CD4-positive, alpha-beta memory T cell (primary cell): ENCODE measurements around the gene CD27. TPM values are rescaled to one million over a fixed set of nuclear protein-coding genes. Genes with fewer than 3 reads are reported as not detected.
"Not testable (repeated sequence)": the region's sequence is repeated elsewhere in the genome, so short reads cannot be mapped to it uniquely, and the experiment has no call there.

Experiments used
- CTCF ChIA-PET: fragments of 350-600 bp; sonication (Branson Sonifier 250); formaldehyde crosslinking; loops from one replicate; lab custom pipeline; 2021; ENCODE audit warnings: inconsistent platforms; ENCODE audit not compliant: partially characterized antibody; lab: Charles Lee
- POLR2A ChIA-PET: fragments of 350-600 bp; sonication (Branson Sonifier 250); formaldehyde crosslinking; loops from one replicate; lab custom pipeline; 2021; ENCODE audit not compliant: partially characterized antibody; lab: Charles Lee
- DNase-seq, 5 donors: peaks; one replicate each; pipeline versions ENCODE4 v3.0.0 to v3.0.0-alpha.2; 2020 to 2022; ENCODE audit warnings: mixed read lengths in 1 of 5
- H3K27ac ChIP-seq: one replicate; pipeline ENCODE4 v1.7.0; 2013; ENCODE audit warnings: low read depth, low read length
- H3K27me3 ChIP-seq: 2 replicates; pipeline ENCODE4 v1.7.0; 2013; ENCODE audit warnings: mild to moderate bottlenecking, low read length, moderate library complexity; ENCODE audit not compliant: insufficient read depth
- H3K36me3 ChIP-seq: 2 replicates; pipeline ENCODE4 v1.7.0; 2013; ENCODE audit warnings: mild to moderate bottlenecking, low read length, moderate library complexity; ENCODE audit not compliant: insufficient read depth
- H3K4me1 ChIP-seq: 2 replicates; pipeline ENCODE4 v1.7.0; 2013; ENCODE audit warnings: mild to moderate bottlenecking, low read length, moderate library complexity; ENCODE audit not compliant: insufficient read depth
- H3K4me3 ChIP-seq, 2 donors: one replicate each; pipeline ENCODE4 v1.7.0; 2013; ENCODE audit warnings: low read length in 2 of 2, mild to moderate bottlenecking in 1 of 2
- H3K9me3 ChIP-seq, 2 donors: one replicate each; pipeline ENCODE4 v1.7.0; 2013; ENCODE audit warnings: low read length in 2 of 2, control low read depth in 1 of 2; ENCODE audit not compliant: control insufficient read depth in 1 of 2
- H3K27ac Mint-ChIP-seq, 7 donors: one replicate each; pipeline ENCODE4 v1.8.0; 2020 to 2021; ENCODE audit warnings: mixed read lengths in 7 of 7, mild to moderate bottlenecking in 6 of 7, inconsistent platforms in 3 of 7, moderate library complexity in 3 of 7
- H3K27me3 Mint-ChIP-seq, 2 donors: one replicate each; pipeline ENCODE4 v1.8.0; 2020 to 2021; ENCODE audit warnings: mixed read lengths in 2 of 2
- H3K36me3 Mint-ChIP-seq, 2 donors: one replicate each; pipeline ENCODE4 v1.8.0; 2020 to 2021; ENCODE audit warnings: mixed read lengths in 2 of 2, inconsistent platforms in 1 of 2, mild to moderate bottlenecking in 1 of 2
- H3K4me1 Mint-ChIP-seq, 4 donors: one replicate each; pipeline ENCODE4 v1.8.0; 2020 to 2021; ENCODE audit warnings: mixed read lengths in 4 of 4, mild to moderate bottlenecking in 1 of 4
- H3K4me3 Mint-ChIP-seq, 8 donors: one replicate each; pipeline ENCODE4 v1.8.0; 2020 to 2021; ENCODE audit warnings: mixed read lengths in 8 of 8, mild to moderate bottlenecking in 7 of 8, moderate library complexity in 6 of 8, inconsistent platforms in 3 of 8
- H3K9me3 Mint-ChIP-seq, 8 donors: one replicate each; pipeline ENCODE4 v1.8.0; 2020 to 2021; ENCODE audit warnings: mixed read lengths in 8 of 8, mild to moderate bottlenecking in 5 of 8, inconsistent platforms in 3 of 8, moderate library complexity in 1 of 8
- intact Hi-C: fragments of 100-400 bp; cut with micrococcal nuclease; formaldehyde crosslinking; loops from one replicate; pipeline ENCODE4 v1.15.1; 2023
- polyA plus RNA-seq, 2 donors: library from polyadenylated mRNA; unstranded; fragments of 300-500 nt; fragmentation: Illumina TruSeq; gene quantifications; one replicate each; pipeline ENCODE4 v1.2.3, GENCODE V29; 2021
- total RNA-seq, 2 experiments: library from RNA; stranded (reverse); gene quantifications; one replicate each; pipeline ENCODE4 v1.2.3, GENCODE V29; 2021

CD27 gene
- total and polyA plus RNA-seq, 4 experiments from 2014 or later = 117 to 402 (median 233) TPM

GRCh38 chr12:6475233-6475975 is 30.6 kb downstream of the CD27 start:
- H3K27ac ChIP-seq, intact Hi-C loops, H3K4me3 ChIP-seq, H3K36me3 Mint-ChIP-seq, H3K9me3 ChIP-seq, POLR2A ChIA-PET, CTCF ChIA-PET, H3K4me3 Mint-ChIP-seq, H3K9me3 Mint-ChIP-seq, H3K27me3 Mint-ChIP-seq, H3K27me3 ChIP-seq, DNase-seq, H3K4me1 ChIP-seq, H3K36me3 ChIP-seq: not testable (repeated sequence)
- peaks cover 4 to 11% (median 8%) of the 10 kb centered on the region in 4 donors for H3K4me1 Mint-ChIP-seq
- peak overlapping the region in 1 of 7 donors; percentile 70 for H3K27ac Mint-ChIP-seq

GRCh38 chr12:6476489-6476888 is 31.7 kb downstream of the CD27 start:
- H3K36me3 Mint-ChIP-seq = no peaks in the 10 kb centered on the region
- Histone ChIP-seq H3K9me3 (no peaks in the 10 kb centered on the region), H3K36me3 (no peaks in the 10 kb centered on the region), H3K4me3 (no peak overlapping the region), H3K4me1 (peaks cover 1% of the 10 kb centered on the region), H3K27ac (no peak overlapping the region), H3K27me3 (no peaks in the 10 kb centered on the region)
- POLR2A ChIA-PET = no interaction called here
- peaks cover 0 to 3% (median 0%) of the 10 kb centered on the region in 8 donors for H3K9me3 Mint-ChIP-seq
- H3K4me3 Mint-ChIP-seq = no peak overlapping the region
- no peak for DNase-seq
- intact Hi-C loops = no loop called here
- H3K27ac Mint-ChIP-seq = no peak overlapping the region
- H3K4me1 Mint-ChIP-seq = peaks cover 0 to 3% (median under 1%) of the 10 kb centered on the region in 4 donors
- H3K27me3 Mint-ChIP-seq = peaks cover 0 to 2% of the 10 kb centered on the region in 2 donors
- CTCF ChIA-PET = no interaction called here

- H3K9me3 ChIP-seq, H3K4me3 ChIP-seq, H3K27ac ChIP-seq, H3K4me1 ChIP-seq, H3K9me3 Mint-ChIP-seq, H3K27ac Mint-ChIP-seq, H3K4me3 Mint-ChIP-seq, intact Hi-C loops, H3K4me1 Mint-ChIP-seq, H3K36me3 ChIP-seq, H3K36me3 Mint-ChIP-seq, DNase-seq, H3K27me3 Mint-ChIP-seq, H3K27me3 ChIP-seq: not testable (repeated sequence)
- CTCF ChIA-PET = interaction anchor here (0.9 kb wide), 1 partner anchor 80 kb away, joined by 3 read pairs; no protein-coding TSS in a partner anchor
- POLR2A ChIA-PET = interaction anchor here (0.6 kb wide), 1 partner anchor 60 kb away, joined by 3 read pairs; no protein-coding TSS in a partner anchor
Observed at GRCh38 chr12:6477601-6478377, 33.0 kb downstream of the CD27 start.

GRCh38 chr12:6478416-6478815 is 33.7 kb downstream of the CD27 start:
- no peaks in the 10 kb centered on the region for H3K27me3 ChIP-seq
- Mint-ChIP-seq H3K9me3 (peaks cover 0 to 3% (median 0%) of the 10 kb centered on the region in 8 donors), H3K4me3 (no peak overlapping the region), H3K27ac (no peak overlapping the region), H3K36me3 (no peaks in the 10 kb centered on the region), H3K4me1 (no peaks in the 10 kb centered on the region), H3K27me3 (peaks cover 0 to 2% of the 10 kb centered on the region in 2 donors)
- H3K36me3 ChIP-seq = no peaks in the 10 kb centered on the region
- CTCF ChIA-PET = interaction anchor here (0.5 kb wide), 1 partner anchor 28 kb away, joined by 3 read pairs; no protein-coding TSS in a partner anchor
- no peaks in the 10 kb centered on the region for H3K4me1 ChIP-seq
- no peak overlapping the region for H3K4me3 ChIP-seq
- intact Hi-C loops = no loop called here
- no peak for DNase-seq
- no peak overlapping the region for H3K27ac ChIP-seq
- no peaks in the 10 kb centered on the region for H3K9me3 ChIP-seq
- POLR2A ChIA-PET = no interaction called here

DNA sequence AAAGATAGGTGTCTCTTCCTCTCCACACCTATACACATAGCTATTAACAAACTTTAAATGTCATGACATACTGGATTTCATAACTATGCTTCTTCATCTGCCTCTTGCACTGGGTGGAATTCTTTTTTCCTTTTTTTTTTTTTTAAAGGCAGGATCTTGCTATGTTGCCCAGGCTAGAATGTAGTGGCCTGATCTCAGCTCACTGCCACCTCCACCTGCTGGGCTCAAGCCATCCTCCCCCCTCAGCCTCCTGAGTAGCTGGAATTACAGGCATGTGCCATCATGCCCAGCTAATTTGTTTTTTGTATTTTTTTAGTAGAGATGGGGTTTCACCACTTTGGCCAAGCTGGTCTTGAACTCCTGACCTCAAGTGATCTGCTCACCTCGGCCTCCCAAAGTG is 43.5 kb downstream of the CD27 start:
- Mint-ChIP-seq H3K4me3 (no peak overlapping the region), H3K4me1 (peaks cover 3 to 16% (median 12%) of the 10 kb centered on the region in 4 donors), H3K36me3 (peaks cover 7 to 9% of the 10 kb centered on the region in 2 donors), H3K9me3 (peaks cover 0 to under 1% (median 0%) of the 10 kb centered on the region in 8 donors), H3K27ac (no peak overlapping the region), H3K27me3 (no peaks in the 10 kb centered on the region)
- Histone ChIP-seq H3K27me3 (no peaks in the 10 kb centered on the region), H3K9me3 (no peaks in the 10 kb centered on the region), H3K36me3 (no peaks in the 10 kb centered on the region), H3K4me1 (peaks cover 10% of the 10 kb centered on the region), H3K27ac (no peak overlapping the region), H3K4me3 (no peak overlapping the region)
- intact Hi-C loops = no loop called here
- POLR2A ChIA-PET = interaction anchor here (0.6 to 2.1 kb wide), 2 partner anchors 18 to 22 kb away, joined by 3 to 12 read pairs; partner anchors contain the start of gene VAMP1
- CTCF ChIA-PET = interaction anchor here (0.9 to 2.1 kb wide), 3 partner anchors 23 to 76 kb away, joined by 3 to 6 read pairs (median 6); no protein-coding TSS in a partner anchor
- DNase-seq = no peak

DNA sequence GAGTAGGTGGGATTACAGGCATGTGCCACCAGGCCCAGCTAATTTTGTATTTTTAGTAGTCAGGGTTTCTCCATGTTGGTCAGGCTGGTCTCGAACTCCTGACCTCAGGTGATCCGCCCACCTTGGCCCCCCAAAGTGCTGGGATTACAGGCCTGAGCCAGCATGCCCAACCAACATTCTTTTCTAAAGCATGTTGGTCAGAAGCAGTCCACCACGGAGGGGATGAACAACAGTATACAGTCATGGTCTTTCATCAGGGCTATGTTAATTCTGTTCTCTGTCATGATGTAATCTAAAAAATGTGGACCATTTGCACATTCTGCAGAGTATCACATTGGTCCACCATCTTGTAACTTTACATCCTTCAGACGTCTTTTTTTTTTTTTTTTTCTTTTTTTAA is 44.7 kb downstream of the CD27 start:
- ChIA-PET CTCF (no interaction called here), POLR2A (interaction anchor here (2.1 kb wide), 1 partner anchor 19 kb away, joined by 12 read pairs; the partner anchor contains the start of gene VAMP1)
- Histone ChIP-seq H3K36me3 (no peaks in the 10 kb centered on the region), H3K27ac (no peak overlapping the region), H3K9me3 (no peaks in the 10 kb centered on the region), H3K27me3 (no peaks in the 10 kb centered on the region), H3K4me3 (no peak overlapping the region), H3K4me1 (peaks cover 12% of the 10 kb centered on the region)
- Mint-ChIP-seq H3K4me3 (no peak overlapping the region), H3K27me3 (no peaks in the 10 kb centered on the region), H3K36me3 (peaks cover 7 to 17% of the 10 kb centered on the region in 2 donors), H3K4me1 (peaks cover 6 to 27% (median 14%) of the 10 kb centered on the region in 4 donors), H3K27ac (no peak overlapping the region), H3K9me3 (peaks cover 0 to 2% (median 0%) of the 10 kb centered on the region in 8 donors)
- intact Hi-C loops = no loop called here
- DNase-seq = no peak

GRCh38 chr12:6490673-6491072 is 45.9 kb downstream of the CD27 start:
- DNase-seq, H3K4me3 ChIP-seq, H3K36me3 ChIP-seq, intact Hi-C loops, H3K4me3 Mint-ChIP-seq, H3K9me3 Mint-ChIP-seq, H3K27ac ChIP-seq, H3K9me3 ChIP-seq, H3K27me3 Mint-ChIP-seq, H3K27me3 ChIP-seq: not testable (repeated sequence)
- ChIA-PET CTCF (interaction anchor here (0.9 to 1.7 kb wide), 4 partner anchors 23 to 63 kb away, joined by 3 to 7 read pairs (median 6); no protein-coding TSS in a partner anchor), POLR2A (interaction anchor here (3.8 to 7.8 kb wide), 3 partner anchors 19 to 47 kb away, joined by 76 to 99 read pairs (median 97); partner anchors contain the start of genes GAPDH and VAMP1)
- Mint-ChIP-seq H3K27ac (peak overlapping the region in 1 of 7 donors; percentile 22), H3K36me3 (peaks cover 7 to 17% of the 10 kb centered on the region in 2 donors), H3K4me1 (peaks cover 18 to 39% (median 26%) of the 10 kb centered on the region in 4 donors)
- peaks cover 24% of the 10 kb centered on the region for H3K4me1 ChIP-seq
